Right atrium auricular region (tissue), 2 donors: Measurements from ENCODE around the gene MAS1L. TPM values are rescaled to one million over a fixed set of nuclear protein-coding genes. Genes with fewer than 3 reads are reported as not detected.

Experiments used
- DNase-seq: peaks from one replicate; pipeline ENCODE4 v3.0.0-alpha.2; 2019; ENCODE audit warnings: low spot score
- H3K27ac ChIP-seq, 2 donors: fragments of 200-600 bp; sonication (generic); 1 replicate in 1 of 2; 2 replicates in 1 of 2; pipeline ENCODE4 v1.5.1; 2016 to 2019
- H3K27me3 ChIP-seq, 2 donors: fragments of 200-600 bp; sonication (generic); one replicate each; pipeline versions ENCODE4 v1.5.1 to v1.6.0; 2017 to 2019
- H3K36me3 ChIP-seq: fragments of 200-600 bp; sonication (generic); one replicate; pipeline ENCODE4 v1.5.1; 2016
- H3K4me1 ChIP-seq, 2 donors: fragments of 200-600 bp; sonication (generic); one replicate each; pipeline versions ENCODE4 v1.5.1 to v1.6.0; 2017 to 2019
- H3K4me3 ChIP-seq, 2 donors: fragments of 200-600 bp; sonication (generic); 1 replicate in 1 of 2; 2 replicates in 1 of 2; pipeline ENCODE4 v1.5.1; 2017 to 2019; ENCODE audit warnings: mild to moderate bottlenecking in 1 of 2, moderate library complexity in 1 of 2
- H3K9me3 ChIP-seq, 2 donors: fragments of 200-600 bp; sonication (generic); one replicate each; pipeline ENCODE4 v1.5.1; 2019
- CTCF ChIP-seq, 2 donors: fragments of 200-600 bp; sonication (generic); IDR thresholded peaks; one replicate each; pipeline ENCODE4 v1.5.1; 2019; ENCODE audit warnings: antibody characterized with exemption in 2 of 2
- total RNA-seq, 2 donors: library from RNA; depleted of rRNA; stranded (reverse); fragments of >200 nt; gene quantifications; one replicate each; pipeline ENCODE4 v1.1.0, GENCODE V29; 2016

The MAS1L gene
- total RNA-seq, 2 donors from 2014 or later: not detected

- Histone ChIP-seq H3K36me3 (no peaks in the 10 kb centered on the region), H3K27ac (no peak overlapping the region), H3K27me3 (no peaks in the 10 kb centered on the region), H3K9me3 (no peaks in the 10 kb centered on the region), H3K4me1 (no peaks in the 10 kb centered on the region), H3K4me3 (no peak overlapping the region)
- DNase-seq: no peak
- TF ChIP-seq CTCF (IDR thresholded peaks at IDR 0.05): no peak
These were observed 21.5 kb downstream of the MAS1L start for GRCh38 chr6:29466241-29466640.

GRCh38 chr6:29465801-29466200, 22.0 kb downstream of the MAS1L start:
- DNase-seq: no peak
- H3K4me1 ChIP-seq: no peaks in the 10 kb centered on the region
- no peaks in the 10 kb centered on the region for H3K9me3 ChIP-seq
- no peak overlapping the region for H3K4me3 ChIP-seq
- H3K36me3 ChIP-seq: no peaks in the 10 kb centered on the region
- H3K27me3 ChIP-seq: no peaks in the 10 kb centered on the region
- H3K27ac ChIP-seq: no peak overlapping the region
- no peak for TF ChIP-seq CTCF (IDR thresholded peaks at IDR 0.05)

- Histone ChIP-seq H3K9me3 (no peaks in the 10 kb centered on the region), H3K4me1 (no peaks in the 10 kb centered on the region), H3K36me3 (no peaks in the 10 kb centered on the region), H3K4me3 (no peak overlapping the region), H3K27ac (no peak overlapping the region), H3K27me3 (no peaks in the 10 kb centered on the region)
- DNase-seq: no peak
- no peak for TF ChIP-seq CTCF (IDR thresholded peaks at IDR 0.05)
These were observed 22.5 kb downstream of the MAS1L start for GRCh38 chr6:29465279-29465678.

GRCh38 chr6:29462022-29462421, 25.7 kb downstream of the MAS1L start:
- no peaks in the 10 kb centered on the region for H3K36me3 ChIP-seq
- no peak for TF ChIP-seq CTCF (IDR thresholded peaks at IDR 0.05)
- no peak overlapping the region for H3K4me3 ChIP-seq
- DNase-seq: no peak
- no peak overlapping the region for H3K27ac ChIP-seq
- no peaks in the 10 kb centered on the region for H3K9me3 ChIP-seq
- no peaks in the 10 kb centered on the region for H3K27me3 ChIP-seq
- no peaks in the 10 kb centered on the region for H3K4me1 ChIP-seq

- Histone ChIP-seq H3K27ac (no peak overlapping the region), H3K36me3 (no peaks in the 10 kb centered on the region), H3K4me1 (no peaks in the 10 kb centered on the region), H3K27me3 (no peaks in the 10 kb centered on the region), H3K9me3 (no peaks in the 10 kb centered on the region), H3K4me3 (no peak overlapping the region)
- DNase-seq: no peak
- TF ChIP-seq CTCF (IDR thresholded peaks at IDR 0.05): no peak
These were observed 26.5 kb downstream of the MAS1L start for GRCh38 chr6:29461021-29461814.

- no peaks in the 10 kb centered on the region for H3K4me1 ChIP-seq
- H3K36me3 ChIP-seq: no peaks in the 10 kb centered on the region
- no peak for TF ChIP-seq CTCF (IDR thresholded peaks at IDR 0.05)
- DNase-seq: no peak
- H3K27me3 ChIP-seq: no peaks in the 10 kb centered on the region
- no peak within 1 kb of the TSS for H3K27ac ChIP-seq
- H3K4me3 ChIP-seq: no peak within 1 kb of the TSS
- no peaks in the 10 kb centered on the region for H3K9me3 ChIP-seq
These were observed 30.8 kb downstream of the MAS1L start, which contains the start of the genes OR11A1 and OR2H1 for GRCh38 chr6:29456971-29457370. Gene OR11A1 (minus strand): TSS chr6:29457071. CDS start chr6:29427641, 29,430 bp downstream. Gene OR2H1 (plus strand): TSS chr6:29457155. CDS start chr6:29461770, 4,615 bp downstream.
